ENCODE measurements around the gene CDC42BPG.

The CDC42BPG gene

GRCh38 chr11:64794526-64794925 lies 49.9 kb downstream of the CDC42BPG start:
- H4K91ac ChIP-seq (ENCODE audit: low read depth, low read length): no peak overlapping the region
- no peaks in the 10 kb centered on the region for H3K4me1 ChIP-seq (ENCODE audit: control insufficient read depth in 1 of 2, insufficient read depth in 2 of 2, low read length in 2 of 2)
- no peak overlapping the region for H3K9ac ChIP-seq (ENCODE audit: low read length)
- no peak overlapping the region for H3K4ac ChIP-seq (ENCODE audit: low read depth, low read length)
- no peak overlapping the region for H3K27ac ChIP-seq (ENCODE audit: low read depth, low read length)
- no peak overlapping the region for H2AFZ ChIP-seq (ENCODE audit: insufficient read depth, low read length, poor library complexity)
- no peak overlapping the region for H3K4me2 ChIP-seq (ENCODE audit: low read length)
- DNase-seq: no peak
- H2BK120ac ChIP-seq (ENCODE audit: insufficient read depth, low read length, poor library complexity): no peak overlapping the region
- no peak overlapping the region for H3K23ac ChIP-seq (ENCODE audit: low read length)
- no peak overlapping the region for H2BK5ac ChIP-seq (ENCODE audit: low read depth, low read length, poor library complexity)
- H2BK12ac ChIP-seq (ENCODE audit: low read length): no peak overlapping the region
- H3K14ac ChIP-seq (ENCODE audit: low read length): no peak overlapping the region
- H4K8ac ChIP-seq (ENCODE audit: low read depth, low read length): no peak overlapping the region
- WGBS (ENCODE audit: extremely low coverage, insufficient coverage, insufficient read length): no CpG with 5 or more reads among the region's 10 CpGs
- no peaks in the 10 kb centered on the region for H3K79me2 ChIP-seq (ENCODE audit: control insufficient read depth, insufficient read depth, low read length, poor library complexity)
- H3K18ac ChIP-seq (ENCODE audit: low read length): no peak overlapping the region
- H3K27me3 ChIP-seq (ENCODE audit: insufficient read depth, low read length): no peaks in the 10 kb centered on the region
- H3K9me3 ChIP-seq (ENCODE audit: insufficient read depth, low read depth, low read length): no peaks in the 10 kb centered on the region
- no peak overlapping the region for H3K4me3 ChIP-seq (ENCODE audit: low read depth, low read length)
- H3K36me3 ChIP-seq (ENCODE audit: control insufficient read depth in 1 of 2, insufficient read depth in 2 of 2, low read length in 2 of 2): peaks cover 43 to 44% of the 10 kb centered on the region in 2 experiments
- H4K12ac ChIP-seq (ENCODE audit: low read depth, low read length): no peak overlapping the region
- no peak overlapping the region for H2AK5ac ChIP-seq (ENCODE audit: low read length)
- no peaks in the 10 kb centered on the region for H3K79me1 ChIP-seq (ENCODE audit: low read length)

DNA sequence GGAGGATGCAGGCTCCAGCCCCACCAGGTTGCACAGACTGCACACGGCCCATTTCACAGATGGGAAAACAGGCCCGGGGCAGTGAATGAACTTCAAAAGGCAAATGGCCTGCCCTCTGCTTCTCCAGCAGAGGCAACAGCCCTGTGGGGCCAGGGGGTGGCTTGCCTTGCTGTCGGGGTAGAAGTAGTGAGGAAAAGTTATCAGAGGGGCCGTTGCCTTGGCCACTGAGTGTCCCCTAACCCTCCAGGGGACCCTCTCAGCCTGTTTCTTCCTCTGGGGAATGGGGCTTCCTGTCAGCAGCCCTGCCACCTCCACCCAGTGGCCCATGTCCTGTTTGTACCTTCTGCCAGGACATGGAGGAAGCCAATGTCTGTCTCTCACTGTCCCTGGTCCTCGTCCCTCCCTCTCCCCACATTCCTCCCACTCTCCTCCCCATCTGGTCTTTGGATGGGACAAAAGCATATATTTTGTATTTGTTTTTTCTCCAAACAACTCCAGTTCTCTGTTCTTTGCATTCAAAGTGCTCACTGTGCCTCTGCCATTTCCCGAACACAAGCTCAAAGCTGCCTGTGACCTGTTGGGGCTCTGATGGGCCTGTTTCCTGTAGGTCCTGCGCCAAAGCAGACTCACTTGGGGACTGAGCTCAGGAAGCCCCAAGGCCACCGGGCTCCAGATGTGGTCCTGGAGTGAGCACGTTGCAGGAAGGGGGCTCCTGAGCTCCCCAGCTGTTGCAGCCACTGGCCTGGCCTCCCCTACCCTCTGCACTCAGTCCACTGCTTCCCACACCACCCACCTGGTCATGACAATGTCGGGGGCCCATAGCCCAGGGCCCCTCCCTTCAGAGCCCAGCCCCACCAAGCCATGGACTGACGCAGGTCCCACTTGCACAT lies 50.9 kb downstream of the CDC42BPG start:
- Histone ChIP-seq H3K27me3 (ENCODE audit: insufficient read depth, low read length) (no peaks in the 10 kb centered on the region), H4K12ac (ENCODE audit: low read depth, low read length) (no peak overlapping the region), H4K91ac (ENCODE audit: low read depth, low read length) (no peak overlapping the region), H3K4me3 (ENCODE audit: low read depth, low read length) (no peak overlapping the region), H3K27ac (ENCODE audit: low read depth, low read length) (no peak overlapping the region), H3K79me2 (ENCODE audit: control insufficient read depth, insufficient read depth, low read length, poor library complexity) (no peaks in the 10 kb centered on the region), H3K9ac (ENCODE audit: low read length) (no peak overlapping the region), H2AFZ (ENCODE audit: insufficient read depth, low read length, poor library complexity) (no peak overlapping the region), H2AK5ac (ENCODE audit: low read length) (no peak overlapping the region), H3K4ac (ENCODE audit: low read depth, low read length) (no peak overlapping the region), H3K9me3 (ENCODE audit: insufficient read depth, low read depth, low read length) (no peaks in the 10 kb centered on the region), H2BK120ac (ENCODE audit: insufficient read depth, low read length, poor library complexity) (no peak overlapping the region), H3K36me3 (ENCODE audit: control insufficient read depth in 1 of 2, insufficient read depth in 2 of 2, low read length in 2 of 2) (peaks cover 44 to 45% of the 10 kb centered on the region in 2 experiments), H4K8ac (ENCODE audit: low read depth, low read length) (no peak overlapping the region), H3K4me2 (ENCODE audit: low read length) (no peak overlapping the region), H3K18ac (ENCODE audit: low read length) (no peak overlapping the region), H3K14ac (ENCODE audit: low read length) (no peak overlapping the region), H3K4me1 (ENCODE audit: control insufficient read depth in 1 of 2, insufficient read depth in 2 of 2, low read length in 2 of 2) (no peaks in the 10 kb centered on the region), H2BK12ac (ENCODE audit: low read length) (no peak overlapping the region), H2BK5ac (ENCODE audit: low read depth, low read length, poor library complexity) (no peak overlapping the region), H3K79me1 (ENCODE audit: low read length) (no peaks in the 10 kb centered on the region), H3K23ac (ENCODE audit: low read length) (no peak overlapping the region)
- no CpG with 5 or more reads among the region's 11 CpGs for WGBS (ENCODE audit: extremely low coverage, insufficient coverage, insufficient read length)
- no peak for DNase-seq

DNA sequence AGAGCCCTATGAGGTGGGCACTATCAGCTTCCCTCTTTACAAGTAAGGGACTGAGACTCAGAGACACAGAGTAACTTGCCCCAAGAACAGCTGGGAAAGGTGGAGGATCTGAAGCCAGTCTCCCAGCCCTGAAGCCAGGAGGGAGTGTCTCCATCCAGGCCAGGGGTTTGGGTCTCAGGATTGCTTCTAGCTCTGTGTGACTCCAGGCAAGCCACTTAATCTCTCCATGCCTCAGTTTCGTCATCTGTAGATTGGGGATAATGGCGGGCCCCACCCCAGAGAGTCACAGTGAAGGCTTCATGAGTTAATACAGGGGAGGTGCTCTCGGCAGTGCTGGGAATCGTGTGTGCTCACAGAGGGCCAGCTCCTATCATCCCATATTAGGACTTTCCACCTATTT lies 52.0 kb downstream of the CDC42BPG start:
- H3K4me3 ChIP-seq (ENCODE audit: low read depth, low read length): no peak overlapping the region
- no peak overlapping the region for H3K27ac ChIP-seq (ENCODE audit: low read depth, low read length)
- WGBS (ENCODE audit: extremely low coverage, insufficient coverage, insufficient read length): no CpG with 5 or more reads among the region's 4 CpGs
- H4K91ac ChIP-seq (ENCODE audit: low read depth, low read length): no peak overlapping the region
- H3K14ac ChIP-seq (ENCODE audit: low read length): no peak overlapping the region
- H2AFZ ChIP-seq (ENCODE audit: insufficient read depth, low read length, poor library complexity): no peak overlapping the region
- H3K9me3 ChIP-seq (ENCODE audit: insufficient read depth, low read depth, low read length): no peaks in the 10 kb centered on the region
- H4K8ac ChIP-seq (ENCODE audit: low read depth, low read length): no peak overlapping the region
- H2BK5ac ChIP-seq (ENCODE audit: low read depth, low read length, poor library complexity): no peak overlapping the region
- no peak overlapping the region for H4K12ac ChIP-seq (ENCODE audit: low read depth, low read length)
- H3K4ac ChIP-seq (ENCODE audit: low read depth, low read length): no peak overlapping the region
- H3K9ac ChIP-seq (ENCODE audit: low read length): no peak overlapping the region
- no peaks in the 10 kb centered on the region for H3K27me3 ChIP-seq (ENCODE audit: insufficient read depth, low read length)
- DNase-seq: no peak
- no peak overlapping the region for H3K18ac ChIP-seq (ENCODE audit: low read length)
- H3K4me1 ChIP-seq (ENCODE audit: control insufficient read depth in 1 of 2, insufficient read depth in 2 of 2, low read length in 2 of 2): no peaks in the 10 kb centered on the region
- H3K79me2 ChIP-seq (ENCODE audit: control insufficient read depth, insufficient read depth, low read length, poor library complexity): no peaks in the 10 kb centered on the region
- no peak overlapping the region for H3K23ac ChIP-seq (ENCODE audit: low read length)
- no peak overlapping the region for H2AK5ac ChIP-seq (ENCODE audit: low read length)
- no peaks in the 10 kb centered on the region for H3K79me1 ChIP-seq (ENCODE audit: low read length)
- no peak overlapping the region for H2BK120ac ChIP-seq (ENCODE audit: insufficient read depth, low read length, poor library complexity)
- H2BK12ac ChIP-seq (ENCODE audit: low read length): no peak overlapping the region
- peaks cover 47 to 51% of the 10 kb centered on the region in 2 experiments for H3K36me3 ChIP-seq (ENCODE audit: control insufficient read depth in 1 of 2, insufficient read depth in 2 of 2, low read length in 2 of 2)
- no peak overlapping the region for H3K4me2 ChIP-seq (ENCODE audit: low read length)

GRCh38 chr11:64791781-64792291 lies 52.6 kb downstream of the CDC42BPG start:
- H4K8ac ChIP-seq (ENCODE audit: low read depth, low read length): no peak overlapping the region
- no peak overlapping the region for H3K4me2 ChIP-seq (ENCODE audit: low read length)
- no peak for DNase-seq
- H3K27me3 ChIP-seq (ENCODE audit: insufficient read depth, low read length): no peaks in the 10 kb centered on the region
- no peak overlapping the region for H2AK5ac ChIP-seq (ENCODE audit: low read length)
- peaks cover 41 to 45% of the 10 kb centered on the region in 2 experiments for H3K36me3 ChIP-seq (ENCODE audit: control insufficient read depth in 1 of 2, insufficient read depth in 2 of 2, low read length in 2 of 2)
- H3K4me3 ChIP-seq (ENCODE audit: low read depth, low read length): no peak overlapping the region
- no peak overlapping the region for H2BK5ac ChIP-seq (ENCODE audit: low read depth, low read length, poor library complexity)
- H3K14ac ChIP-seq (ENCODE audit: low read length): no peak overlapping the region
- H3K9ac ChIP-seq (ENCODE audit: low read length): no peak overlapping the region
- no peak overlapping the region for H3K23ac ChIP-seq (ENCODE audit: low read length)
- H4K12ac ChIP-seq (ENCODE audit: low read depth, low read length): no peak overlapping the region
- H3K4me1 ChIP-seq (ENCODE audit: control insufficient read depth in 1 of 2, insufficient read depth in 2 of 2, low read length in 2 of 2): no peaks in the 10 kb centered on the region
- no peaks in the 10 kb centered on the region for H3K79me1 ChIP-seq (ENCODE audit: low read length)
- no peak overlapping the region for H2AFZ ChIP-seq (ENCODE audit: insufficient read depth, low read length, poor library complexity)
- H3K9me3 ChIP-seq (ENCODE audit: insufficient read depth, low read depth, low read length): no peaks in the 10 kb centered on the region
- H3K27ac ChIP-seq (ENCODE audit: low read depth, low read length): no peak overlapping the region
- H3K4ac ChIP-seq (ENCODE audit: low read depth, low read length): no peak overlapping the region
- no CpG with 5 or more reads among the region's 14 CpGs for WGBS (ENCODE audit: extremely low coverage, insufficient coverage, insufficient read length)
- no peak overlapping the region for H4K91ac ChIP-seq (ENCODE audit: low read depth, low read length)
- no peak overlapping the region for H2BK12ac ChIP-seq (ENCODE audit: low read length)
- H3K18ac ChIP-seq (ENCODE audit: low read length): no peak overlapping the region
- H3K79me2 ChIP-seq (ENCODE audit: control insufficient read depth, insufficient read depth, low read length, poor library complexity): no peaks in the 10 kb centered on the region
- no peak overlapping the region for H2BK120ac ChIP-seq (ENCODE audit: insufficient read depth, low read length, poor library complexity)
